OCI-LY7 (cell line): ENCODE measurements around the gene MRPS10. TPM values are rescaled to one million over a fixed set of nuclear protein-coding genes. Genes with fewer than 3 reads are reported as not detected.

ENCODE experiments used
- BruUV-seq: library from RNA; stranded (reverse); fragments of 400-500 nt; replicated peaks from 2 replicates; lab custom pipeline; 2021; lab: Mats Ljungman, UMichigan
- CTCF ChIA-PET: fragments of 300-600 bp; sonication (Branson Sonifier 250); formaldehyde crosslinking; loops from one replicate; lab custom pipeline; 2022; ENCODE audit warnings: antibody characterized with exemption; ENCODE audit not compliant: unreplicated experiment; lab: Charles Lee
- POLR2A ChIA-PET: fragments of 300-600 bp; sonication (Branson Sonifier 250); formaldehyde crosslinking; loops from one replicate; lab custom pipeline; 2022; ENCODE audit warnings: antibody characterized with exemption; lab: Charles Lee
- DNase-seq: peaks from one replicate; pipeline ENCODE4 v3.0.0-alpha.2; 2015; ENCODE audit warnings: low spot score
- H2AFZ ChIP-seq: fragments of 200-600 bp; sonication (generic), shearing (Covaris generic); 2 replicates; pipeline ENCODE4 v1.6.1; 2014; ENCODE audit warnings: mild to moderate bottlenecking, antibody characterized with exemption, low read length, moderate library complexity
- H3K27ac ChIP-seq: fragments of 200-600 bp; sonication (generic); 2 replicates; pipeline ENCODE4 v1.5.1; 2014; ENCODE audit warnings: mixed run types, low read depth, mild to moderate bottlenecking, moderate library complexity, low read length, inconsistent platforms; ENCODE audit not compliant: poor library complexity, severe bottlenecking
- H3K36me3 ChIP-seq: fragments of 200-600 bp; sonication (generic); 2 replicates; pipeline ENCODE4 v1.6.1; 2014; ENCODE audit warnings: mild to moderate bottlenecking, antibody characterized with exemption, low read length, moderate library complexity, mixed read lengths; ENCODE audit not compliant: insufficient read depth
- H3K4me1 ChIP-seq: fragments of 200-600 bp; sonication (generic); 2 replicates; pipeline ENCODE4 v1.5.1; 2014; ENCODE audit warnings: mild to moderate bottlenecking, low read length; ENCODE audit not compliant: insufficient read depth, poor library complexity, severe bottlenecking
- H3K4me2 ChIP-seq: fragments of 200-600 bp; sonication (generic); 2 replicates; pipeline ENCODE4 v1.6.1; 2014; ENCODE audit warnings: mild to moderate bottlenecking, low read length
- H3K4me3 ChIP-seq: fragments of 200-600 bp; sonication (generic); 2 replicates; pipeline ENCODE4 v1.5.1; 2014; ENCODE audit warnings: mild to moderate bottlenecking, low read depth, low read length; ENCODE audit not compliant: poor library complexity, severe bottlenecking
- H3K79me2 ChIP-seq: fragments of 200-600 bp; sonication (generic); 2 replicates; pipeline ENCODE4 v1.6.1; 2016; ENCODE audit warnings: low read depth, mild to moderate bottlenecking, low read length, moderate library complexity, mixed read lengths; ENCODE audit not compliant: insufficient read depth
- H3K9me2 ChIP-seq: fragments of 200-600 bp; sonication (generic); 2 replicates; pipeline ENCODE4 v1.6.1; 2016; ENCODE audit warnings: mild to moderate bottlenecking, low read length, mixed read lengths; ENCODE audit not compliant: insufficient read depth
- H3K9me3 ChIP-seq: fragments of 200-600 bp; sonication (generic); 2 replicates; pipeline ENCODE4 v1.6.1; 2014; ENCODE audit warnings: mild to moderate bottlenecking, mixed run types, low read length, mixed read lengths
- H4K20me1 ChIP-seq: fragments of 200-600 bp; sonication (generic); 2 replicates; pipeline ENCODE4 v1.6.1; 2014; ENCODE audit warnings: mild to moderate bottlenecking, antibody characterized with exemption, low read length, moderate library complexity, mixed read lengths; ENCODE audit not compliant: insufficient read depth
- CTCF ChIP-seq: fragments of 200-600 bp; sonication (generic); conservative IDR thresholded peaks from 2 replicates; pipeline ENCODE4 v1.5.1; 2014; ENCODE audit warnings: mild to moderate bottlenecking, antibody characterized with exemption, low read length, moderate library complexity, mixed read lengths
- EZH2phosphoT487 ChIP-seq: fragments of 200-600 bp; sonication (generic); IDR thresholded peaks from 2 replicates; pipeline ENCODE4 v1.6.1; 2018; ENCODE audit warnings: low read depth, borderline replicate concordance, mild to moderate bottlenecking, mixed run types, antibody characterized with exemption, low read length, moderate library complexity, mixed read lengths
- intact Hi-C: fragments of 100-400 bp; cut with micrococcal nuclease; formaldehyde crosslinking; loops from one replicate; pipeline ENCODE4 v1.10.0; 2022; ENCODE audit not compliant: unreplicated experiment
- total RNA-seq, 2 experiments: library from RNA; depleted of rRNA in 1 of 2; stranded (reverse); fragments of >200 nt in 1 of 2; shearing (Covaris generic) in 1 of 2; gene quantifications; 2 replicates each; pipeline ENCODE4 v1.2.3, GENCODE V29; 2014 to 2022

The MRPS10 gene
- total RNA-seq, 2 experiments from 2014 or later, result 25.8 to 45.0 TPM

- intact Hi-C loops, result no loop called here
- ChIA-PET POLR2A (no interaction called here), CTCF (no interaction called here)
- Histone ChIP-seq H2AFZ (no peak overlapping the region), H3K4me3 (no peak overlapping the region), H3K36me3 (peaks cover 23% of the 10 kb centered on the region), H3K4me1 (no peaks in the 10 kb centered on the region), H3K9me3 (no peaks in the 10 kb centered on the region), H4K20me1 (no peaks in the 10 kb centered on the region), H3K27ac (no peak overlapping the region), H3K9me2 (no peaks in the 10 kb centered on the region), H3K79me2 (no peaks in the 10 kb centered on the region), H3K4me2 (no peak overlapping the region)
- TF ChIP-seq EZH2phosphoT487 (no peak), CTCF (no peak)
- DNase-seq, result no peak
- no TSS peak for BruUV-seq
These were observed 22.2 kb upstream of the MRPS10 start for GRCh38 chr6:42239736-42240375.

DNA sequence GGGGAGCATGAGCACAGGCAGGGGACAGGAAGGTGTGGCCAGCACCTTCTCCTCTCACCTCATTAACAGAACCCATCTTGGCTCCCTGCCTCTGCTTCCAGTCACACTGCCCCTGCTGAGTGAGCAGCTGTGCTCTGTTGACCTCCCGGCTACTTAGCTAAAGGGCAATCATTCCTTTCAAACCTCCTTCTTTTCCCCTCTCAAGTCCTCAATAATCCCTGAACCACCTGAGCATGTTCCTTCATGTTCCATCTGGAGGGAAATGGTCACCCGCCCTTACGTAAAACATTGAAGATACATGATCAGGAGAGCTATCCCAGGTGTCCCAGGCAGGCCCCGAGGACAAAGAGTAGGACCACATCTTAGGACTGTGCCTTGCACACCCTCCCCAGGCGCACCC is 21.7 kb upstream of the MRPS10 start:
- ChIA-PET POLR2A (no interaction called here), CTCF (no interaction called here)
- BruUV-seq, result no TSS peak
- Histone ChIP-seq H2AFZ (no peak overlapping the region), H3K79me2 (no peaks in the 10 kb centered on the region), H3K27ac (no peak overlapping the region), H3K36me3 (peaks cover 23% of the 10 kb centered on the region), H3K9me2 (no peaks in the 10 kb centered on the region), H3K9me3 (no peaks in the 10 kb centered on the region), H3K4me1 (no peaks in the 10 kb centered on the region), H4K20me1 (no peaks in the 10 kb centered on the region), H3K4me2 (no peak overlapping the region), H3K4me3 (no peak overlapping the region)
- no peak for DNase-seq
- intact Hi-C loops, result no loop called here
- TF ChIP-seq CTCF (no peak), EZH2phosphoT487 (no peak)

DNA sequence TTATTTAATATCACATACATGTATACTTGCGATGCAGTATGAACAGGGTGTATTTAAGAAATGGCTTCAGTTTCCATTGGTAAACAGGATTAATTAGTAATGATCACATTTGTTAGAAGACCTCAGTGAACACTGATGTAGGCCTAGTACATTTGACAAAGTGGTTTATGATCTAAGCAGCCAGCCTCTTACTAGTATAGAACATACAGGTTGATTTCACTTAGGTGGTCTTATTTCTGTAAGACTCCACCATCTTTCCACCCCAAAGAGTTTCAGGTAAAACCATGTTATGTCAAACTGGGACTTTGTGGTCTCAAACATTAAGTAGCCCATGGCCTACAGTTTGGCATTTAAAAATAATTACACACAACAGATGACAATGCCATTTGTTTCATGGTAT is 20.2 kb upstream of the MRPS10 start:
- Histone ChIP-seq H3K27ac (no peak overlapping the region), H2AFZ (no peak overlapping the region), H3K4me2 (no peak overlapping the region), H4K20me1 (no peaks in the 10 kb centered on the region), H3K4me3 (no peak overlapping the region), H3K9me3 (no peaks in the 10 kb centered on the region), H3K36me3 (peaks cover 19% of the 10 kb centered on the region), H3K79me2 (no peaks in the 10 kb centered on the region), H3K4me1 (no peaks in the 10 kb centered on the region), H3K9me2 (no peaks in the 10 kb centered on the region)
- no peak for TF ChIP-seq CTCF
- no peak for TF ChIP-seq EZH2phosphoT487
- BruUV-seq, result no TSS peak
- no peak for DNase-seq
- intact Hi-C loops, result no loop called here
- CTCF ChIA-PET, result no interaction called here
- POLR2A ChIA-PET, result no interaction called here
